ENCODE measurements around the gene COL25A1.

GRCh38 chr4:108867476-108867875 is 435.0 kb downstream of the COL25A1 start:
- TF ChIP-seq POLR2AphosphoS5 (IDR thresholded peaks at IDR 0.05; ENCODE audit: low read depth, low read length) (no peak), CTCF (IDR thresholded peaks at IDR 0.05) (no peak), REST (IDR thresholded peaks at IDR 0.05; ENCODE audit: insufficient read depth in 1 of 2, low read depth in 2 of 2, low read length in 1 of 2) (no peak), TCF7L2 (IDR thresholded peaks at IDR 0.05; ENCODE audit: low read depth, low read length) (no peak)

Data from Panc1 (cell line).